Suprapubic skin (tissue), 3 donors: ENCODE results near the gene KHSRP.

Experiments used
- CTCF ChIP-seq, 2 donors: fragments of 200-600 bp in 1 of 2; fragments of 450-650 bp in 1 of 2; sonication (generic) in 1 of 2; IDR thresholded peaks; one replicate each; pipeline ENCODE4 v1.5.1; 2016 to 2019; ENCODE audit warnings: antibody characterized with exemption in 2 of 2, mild to moderate bottlenecking in 1 of 2, moderate library complexity in 1 of 2
- POLR2A ChIP-seq, 2 donors: fragments of 450-650 bp; IDR thresholded peaks; one replicate each; pipeline ENCODE4 v1.6.1; 2017; ENCODE audit warnings: antibody characterized with exemption in 2 of 2, mild to moderate bottlenecking in 2 of 2, moderate library complexity in 2 of 2

GRCh38 chr19:6387372-6387771, 37.2 kb downstream of the KHSRP start:
- TF ChIP-seq CTCF (IDR thresholded peaks at IDR 0.05): no peak
- no peak for TF ChIP-seq POLR2A (IDR thresholded peaks at IDR 0.05)
